AG09309 (cell line): Measurements from ENCODE around the gene LRRC53.

Experiments used
- DNase-seq: peaks from one replicate; pipeline ENCODE4 v3.0.0-alpha.2; 2010; ENCODE audit warnings: low read depth
- H3K4me3 ChIP-seq: 2 replicates; pipeline ENCODE4 v1.5.1; 2011; ENCODE audit warnings: mild to moderate bottlenecking, low read depth, low read length, moderate library complexity; ENCODE audit not compliant: control insufficient read depth
- CTCF ChIP-seq: IDR thresholded peaks from 2 replicates; pipeline ENCODE4 v1.5.1; 2011; ENCODE audit warnings: mild to moderate bottlenecking, low read depth, low read length, inconsistent platforms; ENCODE audit not compliant: insufficient read depth, control insufficient read depth; ENCODE audit errors: missing control alignments

LRRC53 gene

GRCh38 chr1:74420467-74420866 lies 91.9 kb downstream of the LRRC53 start:
- no peak for DNase-seq
- TF ChIP-seq CTCF = no peak
- no peak overlapping the region for H3K4me3 ChIP-seq
